ENCODE measurements around the gene ST7.

DNA sequence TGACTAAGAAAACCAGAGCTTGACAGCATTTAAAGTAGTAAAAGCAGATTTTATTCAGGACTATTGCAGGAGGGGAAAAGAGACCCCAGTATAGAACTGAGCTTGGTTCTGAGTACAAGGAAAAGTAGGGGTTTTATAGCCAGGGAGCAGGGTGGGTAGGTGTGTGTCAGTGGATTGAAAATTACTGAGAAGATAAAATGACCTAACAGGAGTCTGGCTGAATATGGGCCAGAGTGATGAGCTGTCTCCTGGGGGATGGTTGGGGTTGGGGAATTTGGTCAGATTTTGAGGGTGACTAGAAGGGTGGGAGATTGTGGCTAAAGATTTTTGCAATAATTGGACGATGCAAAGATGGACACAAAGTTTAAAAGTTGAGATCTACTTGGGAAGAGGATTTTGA is 114.0 kb downstream of the ST7 start:
- TF ChIP-seq POLR2A (IDR thresholded peaks at IDR 0.05) (no peak), POLR2AphosphoS5 (IDR thresholded peaks at IDR 0.05) (no peak), EP300 (IDR thresholded peaks at IDR 0.05) (no peak)
- TF ChIP-seq, protein P1, sequence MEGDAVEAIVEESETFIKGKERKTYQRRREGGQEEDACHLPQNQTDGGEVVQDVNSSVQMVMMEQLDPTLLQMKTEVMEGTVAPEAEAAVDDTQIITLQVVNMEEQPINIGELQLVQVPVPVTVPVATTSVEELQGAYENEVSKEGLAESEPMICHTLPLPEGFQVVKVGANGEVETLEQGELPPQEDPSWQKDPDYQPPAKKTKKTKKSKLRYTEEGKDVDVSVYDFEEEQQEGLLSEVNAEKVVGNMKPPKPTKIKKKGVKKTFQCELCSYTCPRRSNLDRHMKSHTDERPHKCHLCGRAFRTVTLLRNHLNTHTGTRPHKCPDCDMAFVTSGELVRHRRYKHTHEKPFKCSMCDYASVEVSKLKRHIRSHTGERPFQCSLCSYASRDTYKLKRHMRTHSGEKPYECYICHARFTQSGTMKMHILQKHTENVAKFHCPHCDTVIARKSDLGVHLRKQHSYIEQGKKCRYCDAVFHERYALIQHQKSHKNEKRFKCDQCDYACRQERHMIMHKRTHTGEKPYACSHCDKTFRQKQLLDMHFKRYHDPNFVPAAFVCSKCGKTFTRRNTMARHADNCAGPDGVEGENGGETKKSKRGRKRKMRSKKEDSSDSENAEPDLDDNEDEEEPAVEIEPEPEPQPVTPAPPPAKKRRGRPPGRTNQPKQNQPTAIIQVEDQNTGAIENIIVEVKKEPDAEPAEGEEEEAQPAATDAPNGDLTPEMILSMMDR (IDR thresholded peaks at IDR 0.05): no peak

Data from sigmoid colon (tissue), 4 donors.